SIG-M5 treated with dmso at 0.1 percent for 504 hours (cell line): ENCODE results near the gene RFX8.
"Not testable (repeated sequence)": the region's sequence is repeated elsewhere in the genome, so short reads cannot be mapped to it uniquely, and the experiment has no call there.

ENCODE experiments used
- DNase-seq: peaks from one replicate; lab custom pipeline; 2025; ENCODE audit not compliant: unreplicated experiment; lab: John Stamatoyannopoulos, UW

RFX8 gene

DNA sequence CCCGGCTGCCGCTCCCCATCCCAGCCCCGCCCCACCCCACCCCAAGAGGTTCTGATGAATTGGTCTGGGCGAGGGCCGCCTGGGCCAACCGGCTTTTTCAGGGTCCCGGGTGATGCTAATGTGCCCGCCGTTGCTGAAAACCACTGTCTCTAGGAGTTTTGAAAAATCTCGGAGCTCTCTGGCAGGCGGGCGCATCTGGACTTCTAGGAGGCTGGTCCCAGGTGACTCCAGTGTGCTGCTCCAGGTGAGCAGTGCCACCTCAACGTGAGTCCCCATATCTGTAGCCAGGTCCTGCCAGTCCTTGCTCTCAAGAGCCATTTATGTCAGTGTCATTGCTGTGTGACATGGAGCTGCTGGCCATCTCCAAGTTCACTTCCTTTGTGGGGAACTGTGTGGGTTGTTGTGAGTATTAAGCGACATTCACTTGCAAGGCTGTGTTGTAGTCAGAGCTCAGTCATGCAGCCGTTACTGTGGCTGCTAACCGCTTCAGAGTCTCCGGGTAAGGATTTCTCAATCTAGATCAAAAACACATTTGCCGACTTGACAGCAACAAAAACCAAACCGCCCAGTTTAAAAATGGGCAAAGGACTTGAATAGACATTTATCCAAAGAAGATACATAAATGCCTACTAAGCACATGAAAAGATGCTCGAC, at the start of gene RFX8:
RFX8 (minus strand) TSS at position 382 of the 654 bp plus-strand sequence. CDS start 8,264 bp downstream, outside the sequence.
- DNase-seq, result peak; percentile 98

DNA sequence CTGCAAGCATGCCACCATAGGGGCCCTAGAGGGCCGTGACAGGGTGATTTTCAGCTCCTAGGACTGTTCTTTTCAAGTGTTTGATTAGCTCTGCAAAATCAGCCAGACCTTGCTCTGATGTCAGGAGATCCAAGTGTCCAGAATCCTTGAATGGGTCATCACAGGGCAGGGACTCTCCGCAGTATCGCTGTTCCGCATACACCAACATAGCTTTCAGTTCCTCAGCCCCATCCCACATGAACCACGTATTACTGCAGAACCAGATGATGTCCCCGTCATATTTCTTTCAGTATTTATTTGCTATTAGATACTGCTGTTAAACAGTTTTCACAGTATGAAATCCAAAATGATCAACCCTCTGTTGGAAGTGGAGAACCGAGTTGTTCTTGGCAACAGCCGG, 46.6 kb upstream of the RFX8 start:
- DNase-seq, result no peak

DNA sequence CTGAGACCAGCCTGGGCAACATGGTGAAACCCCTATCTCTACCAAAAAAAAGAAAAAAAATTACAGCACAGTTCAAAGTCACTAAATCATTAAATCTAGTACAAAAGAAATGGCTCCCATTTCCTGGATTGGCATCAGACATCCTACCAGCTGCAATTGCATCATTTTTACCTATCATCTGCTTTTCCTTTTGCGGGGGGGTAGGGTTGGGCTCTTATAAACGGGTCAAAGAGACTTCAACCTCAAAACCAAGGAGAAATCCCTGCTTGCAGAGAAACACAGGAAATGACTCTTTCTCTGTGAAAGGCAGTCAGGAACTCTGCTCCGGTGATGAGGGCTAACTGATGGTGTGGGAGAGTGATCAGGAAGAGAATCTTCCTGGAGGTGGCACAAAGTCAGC, 45.3 kb upstream of the RFX8 start:
- no peak for DNase-seq

DNA sequence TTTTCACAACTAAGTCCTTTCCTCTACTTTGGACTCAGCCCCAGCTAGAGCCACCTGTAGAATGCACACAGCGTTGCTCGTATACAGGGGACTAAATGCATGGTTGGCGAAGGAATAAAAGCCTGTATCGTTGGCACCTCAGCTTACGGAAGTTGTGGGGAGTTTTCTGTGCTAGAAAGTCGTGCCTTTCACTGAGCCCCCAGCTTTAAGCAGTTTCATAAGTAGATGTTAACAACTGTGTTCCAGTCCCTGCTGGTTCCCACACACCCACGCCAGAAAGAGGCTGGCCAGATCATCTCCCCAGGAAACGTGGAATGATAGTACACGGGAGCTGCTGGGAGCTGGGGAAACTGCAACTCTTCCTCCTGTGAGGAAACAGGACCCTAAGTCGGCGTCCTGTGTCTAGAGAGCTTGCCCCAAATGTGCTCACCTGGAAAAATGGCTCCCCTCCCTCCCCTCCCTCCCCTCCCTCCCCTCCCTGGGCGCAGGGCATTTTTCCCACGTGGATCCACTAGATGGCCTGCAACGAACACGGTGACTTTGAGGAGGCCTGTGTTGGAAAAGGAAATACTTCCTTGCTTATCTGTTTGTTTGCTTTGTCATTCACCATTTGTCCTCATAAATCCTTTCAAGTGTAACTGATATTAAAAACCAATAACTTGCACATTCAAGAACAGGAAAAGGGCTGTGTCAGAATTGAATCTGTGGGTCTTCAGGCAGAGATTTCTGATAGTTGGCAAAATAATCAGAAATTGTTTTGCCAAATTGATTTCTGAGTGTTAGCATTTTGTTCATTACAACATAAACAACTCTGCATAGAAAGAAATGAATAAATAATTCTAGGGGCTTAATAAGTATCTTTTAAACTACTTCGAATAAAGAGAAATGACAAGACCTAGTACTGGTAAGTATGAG, 43.9 kb upstream of the RFX8 start:
- peak; percentile 9 for DNase-seq

DNA sequence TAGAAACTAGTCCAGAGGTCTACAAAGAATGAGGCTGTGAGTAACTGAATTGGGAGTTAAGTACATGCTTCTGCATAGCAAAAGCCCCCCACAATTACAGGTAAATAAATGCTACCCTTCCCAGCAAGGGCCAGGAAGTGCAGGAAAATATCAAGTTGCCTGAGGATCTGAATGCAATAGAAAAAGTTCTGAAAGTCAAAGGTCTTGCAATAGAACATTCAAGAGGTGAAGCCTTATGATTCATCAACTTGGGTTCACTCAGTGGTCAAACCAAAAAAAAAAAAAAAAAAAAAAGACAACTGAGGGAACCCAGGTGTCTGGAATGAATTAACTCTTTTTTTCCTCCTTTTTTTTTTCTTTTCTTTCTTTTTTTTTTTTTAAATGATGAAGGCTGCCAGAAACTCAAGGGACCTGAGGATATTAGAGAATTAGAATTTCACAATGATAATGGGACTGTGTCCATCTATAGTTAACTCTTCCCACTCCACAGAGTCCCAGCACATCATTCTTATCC, 42.9 kb upstream of the RFX8 start:
- peak; percentile 38 for DNase-seq

DNA sequence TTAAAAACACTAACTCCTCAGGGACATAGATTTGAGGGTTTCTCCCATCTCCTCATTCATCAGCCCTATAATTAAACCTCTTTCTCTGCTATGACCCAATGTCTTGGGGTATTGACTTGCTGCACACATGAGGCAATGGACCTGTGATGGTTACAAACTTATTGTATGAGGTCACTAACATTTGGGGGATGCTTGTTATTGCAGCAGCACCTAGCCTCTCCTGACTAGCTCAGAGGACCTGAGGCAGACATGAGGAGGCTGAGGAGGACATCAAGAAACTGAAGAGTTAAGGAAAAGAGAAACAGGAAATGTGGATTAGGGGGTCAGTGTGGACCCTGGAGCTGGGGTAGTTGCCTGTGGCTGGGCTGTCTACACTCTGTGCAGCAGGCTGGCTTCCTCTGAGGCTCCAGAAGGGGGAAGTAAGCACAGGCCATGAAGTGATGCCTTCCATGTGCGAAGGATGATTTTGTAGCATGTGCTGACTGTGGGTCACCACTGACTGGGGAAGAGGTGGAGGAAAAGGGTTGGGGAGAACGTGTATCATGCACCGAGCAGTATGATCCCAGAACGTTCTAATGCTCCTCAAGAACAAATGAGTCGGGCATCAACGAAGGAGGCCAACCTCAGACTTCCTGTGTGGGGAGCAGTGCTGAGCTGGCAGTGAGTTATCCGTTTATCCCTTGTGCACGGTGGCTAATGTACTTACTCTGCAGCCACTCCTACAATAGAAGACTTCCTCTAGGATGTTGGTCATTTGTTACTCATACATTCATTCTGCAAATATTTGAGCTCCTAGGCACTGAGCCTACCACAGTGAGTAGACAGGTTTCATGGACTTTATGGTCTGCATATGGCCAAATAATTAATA, 42.1 kb upstream of the RFX8 start:
- DNase-seq, result peak; percentile 78

DNA sequence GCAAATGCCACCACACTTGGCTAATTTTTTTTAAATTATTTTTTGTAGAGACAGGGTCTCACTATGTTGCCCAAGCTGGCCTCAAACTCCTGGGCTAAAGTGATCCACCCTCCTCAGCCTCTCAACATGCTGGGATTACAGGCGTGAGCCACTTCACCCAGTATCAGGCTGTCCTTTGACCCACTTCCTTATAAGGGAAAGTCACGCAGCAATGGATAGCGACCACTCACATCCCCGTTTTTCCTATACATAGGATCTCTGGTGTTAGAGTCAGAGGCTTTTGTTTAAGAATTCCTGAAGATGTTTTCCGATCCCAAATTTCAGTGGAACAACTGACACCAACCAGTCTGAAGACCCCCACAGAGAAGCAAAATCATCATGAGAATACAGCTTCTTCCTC, 41.4 kb upstream of the RFX8 start:
- DNase-seq, result no peak

DNA sequence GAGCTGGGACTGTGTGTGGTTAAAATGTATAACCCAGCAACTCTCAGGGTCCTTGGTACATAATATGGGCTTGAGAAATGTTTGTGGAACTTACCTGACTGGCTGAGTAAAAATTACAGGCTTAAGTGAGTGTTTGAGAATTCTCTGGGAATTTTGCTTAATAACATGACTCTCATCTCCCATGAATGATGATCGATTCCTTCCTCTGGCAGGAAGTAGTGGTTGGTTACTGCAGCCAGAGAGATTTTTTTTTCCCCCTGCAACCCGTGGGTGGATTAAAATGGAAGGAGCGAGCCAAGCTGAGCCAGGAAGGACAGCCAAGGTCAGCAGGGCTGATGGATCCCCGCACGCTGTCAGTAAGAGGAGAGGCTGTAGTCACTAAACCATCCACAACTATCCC, 40.6 kb upstream of the RFX8 start:
- DNase-seq, result no peak

DNA sequence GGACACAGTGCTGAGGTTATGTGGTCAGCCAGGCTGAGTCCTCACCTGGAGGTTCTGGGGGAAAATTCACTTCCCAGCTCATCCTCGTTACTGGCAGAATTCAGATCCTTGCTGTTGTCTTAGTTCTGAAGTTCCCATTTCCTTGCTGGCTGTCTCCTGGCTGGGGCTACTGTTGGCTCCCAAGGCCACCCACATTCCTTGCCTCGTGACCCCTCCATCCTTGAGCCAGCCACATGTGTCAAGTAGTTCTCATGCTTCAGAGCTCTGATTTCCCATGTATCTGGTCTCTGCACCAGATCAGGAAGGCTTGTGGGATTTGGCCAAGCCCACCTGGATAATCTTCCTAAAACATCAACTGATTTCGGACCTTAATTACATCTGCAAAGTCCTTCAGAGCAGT, 38.1 kb upstream of the RFX8 start:
- no peak for DNase-seq

DNA sequence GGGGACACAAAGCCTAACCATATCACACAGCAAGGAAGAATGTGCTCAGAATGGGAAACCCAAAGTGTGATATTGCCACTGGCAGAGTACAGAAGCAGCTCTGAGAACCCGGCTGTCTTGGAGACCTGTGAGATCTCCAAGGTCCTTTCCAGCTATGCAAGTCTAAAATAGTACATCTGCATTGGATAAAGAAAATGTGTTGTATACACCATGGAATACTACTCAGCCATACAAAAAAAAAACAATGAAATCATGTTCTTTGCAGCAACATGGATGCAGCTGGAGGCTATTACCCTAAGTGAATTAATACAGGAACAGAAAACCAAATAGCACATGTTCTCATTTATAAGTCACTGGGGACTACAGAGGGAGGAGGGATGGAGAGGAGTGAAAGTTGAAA, 36.5 kb upstream of the RFX8 start:
- DNase-seq, result no peak

DNA sequence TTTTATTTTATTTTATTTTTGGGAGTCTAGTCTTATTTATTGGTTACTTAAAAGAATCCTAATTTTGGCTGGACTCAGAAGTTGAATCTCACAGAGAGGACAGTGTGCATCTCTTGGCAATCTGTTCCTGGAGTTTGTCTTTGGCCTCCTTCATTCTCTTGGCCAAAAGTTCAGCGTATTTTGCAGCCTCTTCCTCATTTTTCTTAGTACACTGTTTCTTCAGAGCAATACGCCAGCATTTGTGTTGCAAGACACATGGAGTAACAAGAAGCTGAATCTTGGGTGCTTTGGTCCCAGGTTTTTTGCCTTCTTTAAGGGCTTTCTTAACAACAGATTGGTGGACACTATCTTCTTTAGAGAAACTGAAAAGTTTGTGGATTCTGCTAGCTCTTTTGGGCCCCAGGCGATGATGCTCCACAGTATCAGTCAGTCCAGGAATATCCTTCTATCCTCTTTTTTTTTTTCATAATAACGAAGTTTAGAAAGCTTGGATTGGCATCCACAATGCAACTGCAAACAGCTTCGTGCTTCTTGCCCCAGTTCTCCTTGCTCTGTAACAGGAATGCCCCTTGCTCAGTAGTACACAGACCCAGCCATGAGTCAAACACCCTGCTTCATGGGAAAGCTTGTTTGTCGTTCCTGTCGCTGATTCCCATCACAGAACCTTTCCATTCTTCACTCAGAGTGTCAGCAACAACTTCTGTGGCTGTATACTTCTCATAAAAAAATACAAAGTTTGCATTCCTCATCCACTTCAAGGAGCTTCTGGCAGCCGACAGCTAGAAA, 34.8 kb upstream of the RFX8 start:
- DNase-seq, result peak; percentile 92

DNA sequence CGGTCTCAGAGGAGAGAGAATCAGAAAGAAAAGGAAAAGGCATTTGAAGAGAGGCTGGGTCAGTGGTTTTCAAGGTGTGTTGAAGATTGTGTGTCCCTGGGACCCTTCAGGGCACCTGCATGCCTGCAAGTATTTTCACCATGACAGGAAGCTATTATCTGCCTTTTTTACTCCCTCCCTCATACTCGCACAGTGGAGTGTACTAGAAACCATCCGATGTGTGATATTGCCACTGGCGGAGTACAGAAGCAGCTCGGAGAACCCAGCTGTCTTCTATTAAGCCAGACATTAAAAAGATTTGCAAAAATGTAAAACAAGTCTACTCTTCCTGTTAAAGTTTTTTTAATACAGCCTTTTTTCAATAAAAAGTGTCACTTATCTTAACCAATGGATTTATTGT, 33.7 kb upstream of the RFX8 start:
- DNase-seq, result no peak

DNA sequence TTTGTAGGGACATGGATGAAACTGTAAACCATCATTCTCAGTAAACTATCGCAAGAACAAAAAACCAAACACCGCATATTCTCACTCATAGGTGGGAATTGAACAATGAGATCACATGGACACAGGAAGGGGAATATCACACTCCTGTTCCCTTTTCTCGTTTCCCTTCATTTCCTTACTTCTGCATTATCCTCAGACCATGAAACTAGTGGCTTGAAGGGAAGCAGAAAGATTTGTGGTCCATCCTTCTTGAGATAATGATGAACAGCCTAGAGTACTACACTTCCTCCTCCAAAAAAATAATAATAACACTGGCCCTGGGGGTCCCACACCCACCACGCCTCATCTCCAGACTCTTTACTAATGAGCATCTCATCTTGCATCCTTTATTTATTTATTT, 30.4 kb upstream of the RFX8 start:
- not testable (repeated sequence) for DNase-seq

DNA sequence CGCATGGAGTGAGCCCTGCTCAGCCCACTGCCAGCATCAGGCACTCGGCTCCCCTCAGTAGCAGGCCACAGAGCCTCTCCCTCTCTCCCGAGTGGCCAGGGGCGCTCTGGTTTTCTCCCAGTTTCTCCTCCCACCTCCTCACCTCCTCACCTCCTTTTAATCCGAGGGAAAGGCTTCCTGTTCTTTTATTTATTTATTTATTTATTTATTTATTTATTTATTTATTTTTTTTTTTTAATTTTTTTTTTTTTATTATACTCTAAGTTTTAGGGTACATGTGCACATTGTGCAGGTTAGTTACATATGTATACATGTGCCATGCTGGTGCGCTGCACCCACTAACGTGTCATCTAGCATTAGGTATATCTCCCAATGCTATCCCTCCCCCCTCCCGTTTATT, 29.8 kb upstream of the RFX8 start:
- not testable (repeated sequence) for DNase-seq

DNA sequence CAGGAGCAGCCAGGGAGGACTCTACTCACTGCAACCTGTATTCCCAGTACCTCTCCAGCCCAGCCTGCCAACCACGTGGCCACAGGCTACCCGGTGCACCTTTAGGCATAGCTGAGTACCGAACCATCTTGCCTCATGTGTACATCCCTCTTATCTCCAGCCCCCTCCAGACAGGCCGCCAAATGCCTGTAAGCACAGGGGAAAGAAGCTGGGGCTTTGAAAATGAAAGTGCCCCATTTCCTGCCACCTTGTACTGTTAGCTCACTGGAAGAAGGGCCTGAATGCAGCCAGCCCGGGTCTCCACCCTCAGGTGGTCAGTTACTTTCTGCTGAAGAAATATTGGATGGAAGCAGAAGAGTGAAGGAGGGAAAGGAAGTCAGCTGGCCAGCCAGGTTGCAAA, 27.2 kb upstream of the RFX8 start:
- no peak for DNase-seq

DNA sequence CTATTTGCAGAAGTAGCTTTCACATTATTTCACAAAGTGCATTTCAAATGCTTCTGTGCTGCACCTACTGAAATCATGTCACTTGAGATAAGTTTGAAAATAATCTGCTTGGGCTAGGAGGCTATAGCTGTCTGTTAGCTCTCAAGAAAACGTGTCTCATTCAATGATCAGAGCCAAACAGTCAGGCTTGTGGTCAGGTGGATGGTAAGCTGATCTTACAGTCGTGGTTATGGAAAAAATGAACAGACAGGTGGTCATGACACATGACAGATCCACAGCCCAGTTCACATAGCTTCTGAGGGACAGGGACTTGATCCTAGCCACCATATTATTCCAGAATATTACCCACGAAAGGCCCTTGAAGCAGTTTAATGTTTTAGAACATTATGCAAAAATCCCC, 26.5 kb upstream of the RFX8 start:
- DNase-seq, result no peak

DNA sequence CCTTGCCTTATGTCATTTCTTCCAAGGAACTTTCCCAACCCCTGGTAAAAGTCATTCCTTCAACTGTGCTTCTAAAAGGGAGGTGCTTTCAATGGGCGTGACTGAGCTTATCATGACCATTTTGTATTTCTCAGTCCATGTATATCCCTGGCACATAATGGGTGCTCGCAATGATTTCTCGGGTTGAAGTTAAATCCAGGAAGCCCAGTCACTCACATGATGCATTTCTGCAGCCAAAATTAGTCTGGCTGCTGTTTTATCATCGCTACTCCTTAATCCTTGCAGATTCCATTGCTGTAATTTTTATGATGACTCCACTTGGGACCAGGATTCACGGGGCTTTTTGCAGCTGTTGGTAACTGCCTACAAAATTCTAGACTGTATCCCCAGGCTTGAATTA, 25.9 kb upstream of the RFX8 start:
- DNase-seq, result no peak

DNA sequence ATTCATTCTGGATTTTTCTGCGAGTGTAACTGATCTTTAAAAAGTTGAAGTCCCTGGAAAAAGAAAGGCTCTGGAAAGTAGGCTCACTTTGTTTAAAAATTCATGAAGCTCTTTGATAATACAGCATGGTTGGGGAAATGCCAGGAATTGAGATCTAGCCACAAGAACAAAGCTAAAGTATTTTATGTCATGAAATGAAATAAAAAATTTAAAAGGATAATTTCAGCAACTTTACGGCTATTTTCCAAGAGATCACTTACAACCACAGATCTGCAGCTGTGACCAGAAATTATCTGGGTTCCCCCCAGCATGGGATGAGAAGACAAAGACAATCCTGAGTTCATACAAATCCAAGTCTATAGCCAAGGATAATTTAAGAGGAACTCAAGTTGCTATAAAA, 25.3 kb upstream of the RFX8 start:
- no peak for DNase-seq

DNA sequence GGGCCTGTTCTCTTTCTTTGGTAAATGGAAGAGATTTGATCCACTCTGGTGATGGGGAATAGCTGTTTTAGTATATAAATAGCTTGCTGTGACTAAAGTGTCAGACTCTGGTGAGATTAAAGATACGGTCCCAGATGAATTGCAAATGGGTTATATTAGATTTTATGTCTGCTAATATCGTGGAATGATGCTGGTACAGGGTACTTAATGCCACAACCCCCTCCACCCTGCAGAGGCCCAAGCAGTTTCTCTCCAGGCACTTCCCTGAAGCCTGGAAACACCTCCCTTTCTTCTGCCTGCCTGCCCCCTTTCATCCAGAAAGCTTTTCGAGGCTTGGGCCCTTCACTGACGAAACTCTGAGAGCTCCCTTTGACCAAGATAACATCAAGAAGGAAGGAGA, 21.4 kb upstream of the RFX8 start:
- no peak for DNase-seq

DNA sequence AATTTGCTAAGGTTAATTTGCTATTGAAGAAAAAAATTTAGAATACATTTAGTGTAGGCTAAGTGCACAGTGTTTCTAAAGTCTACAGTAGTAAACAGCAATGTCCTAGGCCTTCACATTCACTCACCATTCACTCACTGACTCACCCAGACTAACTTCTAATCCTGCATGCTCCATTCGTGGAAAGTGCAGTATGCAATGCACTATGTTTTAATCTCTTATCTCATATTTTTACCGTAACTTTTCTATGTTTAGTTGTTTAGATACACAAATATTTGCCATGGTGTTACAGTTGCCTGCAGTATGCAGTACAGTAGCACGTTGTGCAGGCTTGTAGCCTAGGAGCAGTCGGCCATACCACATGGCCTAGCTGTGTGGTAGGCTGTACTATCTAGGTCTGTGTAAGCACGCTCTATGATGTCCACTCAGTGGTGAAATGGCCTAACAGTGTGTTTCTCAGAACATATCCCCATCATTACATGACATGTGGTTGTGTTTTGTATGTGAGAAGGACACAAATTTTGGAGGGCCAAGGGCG, 18.1 kb upstream of the RFX8 start:
- no peak for DNase-seq
